ENCODE measurements around the gene NR3C1. TPM values are rescaled to one million over a fixed set of nuclear protein-coding genes. Genes with fewer than 3 reads are reported as not detected.
"Not testable (repeated sequence)": the region's sequence is repeated elsewhere in the genome, so short reads cannot be mapped to it uniquely, and the experiment has no call there.

The NR3C1 gene
- total RNA-seq, 1 donor from 2014 or later: 22.3 TPM

GRCh38 chr5:143341807-143342570 lies 61.5 kb downstream of the NR3C1 start:
- no peak for DNase-seq (ENCODE audit: extremely low read depth, low read depth, low spot score)

GRCh38 chr5:143340891-143341685 lies 62.4 kb downstream of the NR3C1 start:
- DNase-seq (ENCODE audit: extremely low read depth, low read depth, low spot score): no peak

- no peak for DNase-seq (ENCODE audit: extremely low read depth, low read depth, low spot score)
These were observed 64.7 kb downstream of the NR3C1 start for GRCh38 chr5:143338658-143339366.

GRCh38 chr5:143337946-143338345 lies 65.5 kb downstream of the NR3C1 start:
- DNase-seq (ENCODE audit: extremely low read depth, low read depth, low spot score): no peak

GRCh38 chr5:143336485-143336884 lies 67.0 kb downstream of the NR3C1 start:
- no peak for DNase-seq (ENCODE audit: extremely low read depth, low read depth, low spot score)

- DNase-seq (ENCODE audit: extremely low read depth, low read depth, low spot score): no peak
These were observed 68.6 kb downstream of the NR3C1 start for GRCh38 chr5:143334903-143335302.

- DNase-seq (ENCODE audit: extremely low read depth, low read depth, low spot score): not testable (repeated sequence)
These were observed 69.1 kb downstream of the NR3C1 start for GRCh38 chr5:143334380-143334779.

GRCh38 chr5:143331956-143332355 lies 71.5 kb downstream of the NR3C1 start:
- no peak for DNase-seq (ENCODE audit: extremely low read depth, low read depth, low spot score)

GRCh38 chr5:143329843-143330242 lies 73.6 kb downstream of the NR3C1 start:
- DNase-seq (ENCODE audit: extremely low read depth, low read depth, low spot score): no peak

GRCh38 chr5:143328589-143329220 lies 74.8 kb downstream of the NR3C1 start:
- DNase-seq (ENCODE audit: extremely low read depth, low read depth, low spot score): no peak

GRCh38 chr5:143325086-143325485 lies 78.4 kb downstream of the NR3C1 start:
- DNase-seq (ENCODE audit: extremely low read depth, low read depth, low spot score): not testable (repeated sequence)

GRCh38 chr5:143322931-143323630 lies 80.4 kb downstream of the NR3C1 start:
- not testable (repeated sequence) for DNase-seq (ENCODE audit: extremely low read depth, low read depth, low spot score)

GRCh38 chr5:143322176-143322575 lies 81.3 kb downstream of the NR3C1 start:
- no peak for DNase-seq (ENCODE audit: extremely low read depth, low read depth, low spot score)

- DNase-seq (ENCODE audit: extremely low read depth, low read depth, low spot score): no peak
These were observed 83.9 kb downstream of the NR3C1 start for GRCh38 chr5:143319437-143320227.

- DNase-seq (ENCODE audit: extremely low read depth, low read depth, low spot score): no peak
These were observed 84.7 kb downstream of the NR3C1 start for GRCh38 chr5:143318833-143319232.

GRCh38 chr5:143318270-143318669 lies 85.2 kb downstream of the NR3C1 start:
- no peak for DNase-seq (ENCODE audit: extremely low read depth, low read depth, low spot score)

- no peak for DNase-seq (ENCODE audit: extremely low read depth, low read depth, low spot score)
These were observed 86.4 kb downstream of the NR3C1 start for GRCh38 chr5:143316844-143317631.

GRCh38 chr5:143316337-143316736 lies 87.1 kb downstream of the NR3C1 start:
- no peak for DNase-seq (ENCODE audit: extremely low read depth, low read depth, low spot score)

GRCh38 chr5:143315929-143316328 lies 87.6 kb downstream of the NR3C1 start:
- no peak for DNase-seq (ENCODE audit: extremely low read depth, low read depth, low spot score)

Measured in glomerular endothelial cell (primary cell).